HepG2 (cell line): ENCODE data around the gene AUTS2.

Experiments used
- SRSF4 ChIP-seq: fragments of 200-400 bp; formaldehyde crosslinking; IDR thresholded peaks from one replicate; pipeline ENCODE4 v1.6.1; 2018; ENCODE audit warnings: mild to moderate bottlenecking, low read depth, low read length, moderate library complexity; ENCODE audit not compliant: poor library complexity, severe bottlenecking
- TF ChIP-seq, protein P1 (sequence below): sonication (generic); formaldehyde crosslinking; IDR thresholded peaks from 2 replicates; pipeline ENCODE4 v1.4.0; 2020; ENCODE audit warnings: missing genetic modification reagents

DNA sequence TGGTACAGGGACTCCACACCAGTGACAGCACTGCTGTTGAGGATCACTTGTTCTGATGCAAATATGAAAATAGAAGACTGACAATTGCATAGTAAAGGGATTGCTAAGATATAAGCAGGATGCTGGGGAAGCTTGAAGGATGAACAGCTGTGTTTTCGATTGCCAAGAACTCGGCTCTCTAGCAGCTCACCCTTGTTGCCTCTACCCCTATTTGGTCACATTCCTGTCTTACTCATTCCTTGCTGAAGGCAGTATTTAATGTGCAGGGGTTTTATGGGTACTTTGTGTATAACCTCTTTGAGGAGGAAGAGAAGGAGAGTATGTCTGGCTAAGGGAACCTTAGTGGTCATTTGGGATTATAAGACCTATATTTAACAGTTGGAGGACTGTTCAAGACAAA lies 218.8 kb downstream of the AUTS2 start:
- TF ChIP-seq, protein P1, sequence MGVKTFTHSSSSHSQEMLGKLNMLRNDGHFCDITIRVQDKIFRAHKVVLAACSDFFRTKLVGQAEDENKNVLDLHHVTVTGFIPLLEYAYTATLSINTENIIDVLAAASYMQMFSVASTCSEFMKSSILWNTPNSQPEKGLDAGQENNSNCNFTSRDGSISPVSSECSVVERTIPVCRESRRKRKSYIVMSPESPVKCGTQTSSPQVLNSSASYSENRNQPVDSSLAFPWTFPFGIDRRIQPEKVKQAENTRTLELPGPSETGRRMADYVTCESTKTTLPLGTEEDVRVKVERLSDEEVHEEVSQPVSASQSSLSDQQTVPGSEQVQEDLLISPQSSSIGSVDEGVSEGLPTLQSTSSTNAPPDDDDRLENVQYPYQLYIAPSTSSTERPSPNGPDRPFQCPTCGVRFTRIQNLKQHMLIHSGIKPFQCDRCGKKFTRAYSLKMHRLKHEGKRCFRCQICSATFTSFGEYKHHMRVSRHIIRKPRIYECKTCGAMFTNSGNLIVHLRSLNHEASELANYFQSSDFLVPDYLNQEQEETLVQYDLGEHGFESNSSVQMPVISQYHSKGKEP (CRISPR knock-in tag) = no peak
- no peak for TF ChIP-seq SRSF4
